T-cell (primary cell): ENCODE data around the gene ADAP1. TPM values are rescaled to one million over a fixed set of nuclear protein-coding genes. Genes with fewer than 3 reads are reported as not detected.

Experiments used
- ATAC-seq, 4 experiments: fragments of 200-7000 bp in 3 of 4; fragments of 150-1000 bp in 1 of 4; cut with Tn5 transposase; replicated peaks in 1 of 4; 1 replicate in 3 of 4; 2 replicates in 1 of 4; pipeline ENCODE4 v1.10.0; 2021; ENCODE audit warnings: moderate library complexity in 3 of 4, mild to moderate bottlenecking in 2 of 4, moderate number of reproducible peaks in 1 of 4
- CTCF ChIA-PET, 2 donors: fragments of 300-600 bp; sonication (Branson Sonifier 250); formaldehyde crosslinking; loops; one replicate each; lab custom pipeline; 2022; ENCODE audit warnings: antibody characterized with exemption in 2 of 2; lab: Charles Lee
- POLR2A ChIA-PET, 2 donors: fragments of 300-600 bp; sonication (Branson Sonifier 250); formaldehyde crosslinking; loops; one replicate each; lab custom pipeline; 2022; ENCODE audit warnings: antibody characterized with exemption in 2 of 2; lab: Charles Lee
- DNase-seq, 35 experiments: peaks; one replicate each; pipeline versions ENCODE4 v3.0.0 to v3.0.0-alpha.2; 2013 to 2023
- H3K27ac ChIP-seq: one replicate; pipeline ENCODE4 v1.5.1; 2013; ENCODE audit warnings: low read length
- H3K27me3 ChIP-seq, 2 experiments: replicated peaks in 1 of 2; 1 replicate in 1 of 2; 2 replicates in 1 of 2; pipeline versions ENCODE4 v1.6.1 to v1.7.0; 2013; ENCODE audit warnings: low read length in 1 of 2, mixed read lengths in 1 of 2; ENCODE audit not compliant: control insufficient read depth in 2 of 2, insufficient read depth in 2 of 2; ENCODE audit errors: extremely low read depth in 1 of 2
- H3K36me3 ChIP-seq, 2 donors: 1 replicate in 1 of 2; 2 replicates in 1 of 2; pipeline versions ENCODE4 v1.6.1 to v1.7.0; 2013; ENCODE audit warnings: low read length in 1 of 2; ENCODE audit not compliant: control insufficient read depth in 2 of 2, insufficient read depth in 1 of 2; ENCODE audit errors: extremely low read depth in 1 of 2
- H3K4me1 ChIP-seq, 2 experiments: 1 replicate in 1 of 2; 2 replicates in 1 of 2; pipeline versions ENCODE4 v1.6.1 to v1.7.0; 2013; ENCODE audit warnings: low read length in 2 of 2, mixed read lengths in 1 of 2; ENCODE audit not compliant: insufficient read depth in 2 of 2, control insufficient read depth in 1 of 2; ENCODE audit errors: extremely low read depth in 1 of 2
- H3K4me3 ChIP-seq, 2 donors: 1 replicate in 1 of 2; 2 replicates in 1 of 2; pipeline versions ENCODE4 v1.5.1 to v1.7.0; 2013; ENCODE audit warnings: mild to moderate bottlenecking in 2 of 2, low read length in 1 of 2, moderate library complexity in 1 of 2; ENCODE audit not compliant: control insufficient read depth in 1 of 2; ENCODE audit errors: extremely low read depth in 1 of 2
- H3K9me3 ChIP-seq: 2 replicates; pipeline ENCODE4 v1.7.0; 2013
- H3K27ac Mint-ChIP-seq, 2 donors: one replicate each; pipeline ENCODE4 v1.8.0; 2020 to 2021; ENCODE audit warnings: mild to moderate bottlenecking in 2 of 2, mixed read lengths in 2 of 2
- H3K27me3 Mint-ChIP-seq, 2 donors: one replicate each; pipeline ENCODE4 v1.8.0; 2021 to 2022; ENCODE audit warnings: mixed read lengths in 2 of 2
- H3K36me3 Mint-ChIP-seq: one replicate; pipeline ENCODE4 v1.8.0; 2021; ENCODE audit warnings: mixed read lengths
- H3K4me1 Mint-ChIP-seq, 3 donors: one replicate each; pipeline ENCODE4 v1.8.0; 2020 to 2022; ENCODE audit warnings: mixed read lengths in 3 of 3, mild to moderate bottlenecking in 1 of 3
- H3K4me3 Mint-ChIP-seq, 3 donors: one replicate each; pipeline ENCODE4 v1.8.0; 2020 to 2022; ENCODE audit warnings: mild to moderate bottlenecking in 3 of 3, mixed read lengths in 3 of 3, moderate library complexity in 3 of 3
- H3K9me3 Mint-ChIP-seq, 3 donors: one replicate each; pipeline ENCODE4 v1.8.0; 2020 to 2022; ENCODE audit warnings: mixed read lengths in 3 of 3
- WGBS: methylation state at CpG from one replicate; pipeline ENCODE4 v1.1.5; 2013; ENCODE audit warnings: missing lambda C conversion rate; ENCODE audit not compliant: insufficient coverage; 5-methylcytosine and 5-hydroxymethylcytosine counted together
- total RNA-seq, 35 experiments: library from RNA in 6 of 35; stranded (reverse) in 6 of 35; fragments of 120-200 nt in 1 of 35; gene quantifications; one replicate each; pipeline versions ENCODE4 v1.2.1 to v1.2.4 and lab custom pipeline; 2013 to 2026

ADAP1 gene
- total RNA-seq, 5 donors from 2014 or later (not counting 1 experiment from before 2014, with no cell fraction given), result 10.6 to 26.9 (median 23.5) TPM

DNA sequence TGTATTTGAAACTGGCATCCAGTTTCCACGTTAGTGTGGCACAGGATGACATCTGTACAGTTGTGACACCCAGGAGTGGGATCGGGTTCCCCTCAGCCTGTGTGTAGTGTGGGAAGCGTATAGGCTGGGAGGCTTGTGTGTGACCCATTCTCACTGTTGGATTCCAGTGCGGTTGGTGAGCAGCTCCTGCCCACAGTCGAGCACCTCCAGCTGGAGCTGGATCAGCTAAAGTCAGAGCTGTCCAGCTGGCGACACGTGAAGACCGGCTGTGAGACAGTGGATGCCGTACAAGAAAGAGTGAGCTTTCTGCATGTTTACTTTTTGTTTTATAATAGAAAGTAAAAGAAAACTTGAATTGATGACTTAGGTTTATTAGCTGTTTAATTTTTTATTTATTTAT is 96.8 kb downstream of the ADAP1 start:
- ATAC-seq (no peak), DNase-seq (no peak)
- WGBS, result 97% methylated on average over 7 of the region's 9 CpGs
- H3K27me3 ChIP-seq, result no peaks in the 10 kb centered on the region
- POLR2A ChIA-PET, result interaction anchor here in 1 of 2 donors (0.7 kb wide), 1 partner anchor 540 kb away, joined by 3 read pairs; no protein-coding TSS in a partner anchor
- H3K27ac ChIP-seq, result no peak overlapping the region
- no peak overlapping the region for H3K4me3 ChIP-seq
- H3K36me3 ChIP-seq, result peaks cover 40 to 84% of the 10 kb centered on the region in 2 donors
- Mint-ChIP-seq H3K27ac (no peak overlapping the region), H3K4me1 (no peaks in the 10 kb centered on the region), H3K4me3 (no peak overlapping the region), H3K27me3 (no peaks in the 10 kb centered on the region), H3K36me3 (peaks cover 65% of the 10 kb centered on the region), H3K9me3 (no peaks in the 10 kb centered on the region)
- CTCF ChIA-PET, result no interaction called here
- H3K9me3 ChIP-seq, result no peaks in the 10 kb centered on the region
- H3K4me1 ChIP-seq, result no peaks in the 10 kb centered on the region

DNA sequence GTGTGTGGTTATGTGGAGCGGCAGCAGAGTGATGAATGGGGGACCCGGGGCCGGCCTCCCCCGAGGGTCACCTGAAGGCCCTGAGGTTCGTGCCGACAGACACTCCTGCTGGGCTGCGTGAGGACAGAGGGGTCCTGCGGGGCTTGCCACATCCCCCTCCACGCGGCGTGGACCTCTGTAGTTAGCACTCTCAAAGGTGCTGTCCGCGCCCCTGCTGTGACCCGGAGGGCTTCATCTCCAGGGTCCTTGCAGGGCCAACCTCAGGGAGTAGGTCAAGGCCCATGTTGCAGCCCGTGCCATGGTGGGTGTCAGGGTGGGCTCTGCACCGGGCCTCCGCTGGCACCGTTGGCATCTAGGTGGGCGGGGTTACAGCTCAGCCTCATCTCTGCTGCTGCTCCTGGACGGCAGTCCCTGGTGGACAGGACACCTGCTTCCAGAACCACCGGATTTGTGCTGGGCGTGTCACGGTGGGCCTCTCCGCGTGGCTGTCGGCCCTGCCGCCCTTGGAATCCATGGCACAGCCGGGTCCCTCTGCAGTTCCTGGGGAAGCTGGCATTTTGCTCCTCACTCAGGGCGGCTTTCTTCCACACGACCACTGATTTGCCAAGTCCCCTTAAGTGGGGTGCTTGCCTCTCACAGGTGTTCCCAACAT is 97.9 kb downstream of the ADAP1 start:
- POLR2A ChIA-PET, result no interaction called here
- no peaks in the 10 kb centered on the region for H3K4me1 Mint-ChIP-seq
- DNase-seq (no peak), ATAC-seq (no peak)
- Histone ChIP-seq H3K4me3 (no peak overlapping the region), H3K4me1 (no peaks in the 10 kb centered on the region), H3K27me3 (no peaks in the 10 kb centered on the region), H3K9me3 (no peaks in the 10 kb centered on the region), H3K27ac (no peak overlapping the region), H3K36me3 (peaks cover 40 to 83% of the 10 kb centered on the region in 2 donors)
- H3K4me3 Mint-ChIP-seq, result no peak overlapping the region
- 94% methylated on average over 29 of the region's 30 CpGs for WGBS
- CTCF ChIA-PET, result no interaction called here
- no peaks in the 10 kb centered on the region for H3K27me3 Mint-ChIP-seq
- no peak overlapping the region for H3K27ac Mint-ChIP-seq
- no peaks in the 10 kb centered on the region for H3K9me3 Mint-ChIP-seq
- peaks cover 58% of the 10 kb centered on the region for H3K36me3 Mint-ChIP-seq

DNA sequence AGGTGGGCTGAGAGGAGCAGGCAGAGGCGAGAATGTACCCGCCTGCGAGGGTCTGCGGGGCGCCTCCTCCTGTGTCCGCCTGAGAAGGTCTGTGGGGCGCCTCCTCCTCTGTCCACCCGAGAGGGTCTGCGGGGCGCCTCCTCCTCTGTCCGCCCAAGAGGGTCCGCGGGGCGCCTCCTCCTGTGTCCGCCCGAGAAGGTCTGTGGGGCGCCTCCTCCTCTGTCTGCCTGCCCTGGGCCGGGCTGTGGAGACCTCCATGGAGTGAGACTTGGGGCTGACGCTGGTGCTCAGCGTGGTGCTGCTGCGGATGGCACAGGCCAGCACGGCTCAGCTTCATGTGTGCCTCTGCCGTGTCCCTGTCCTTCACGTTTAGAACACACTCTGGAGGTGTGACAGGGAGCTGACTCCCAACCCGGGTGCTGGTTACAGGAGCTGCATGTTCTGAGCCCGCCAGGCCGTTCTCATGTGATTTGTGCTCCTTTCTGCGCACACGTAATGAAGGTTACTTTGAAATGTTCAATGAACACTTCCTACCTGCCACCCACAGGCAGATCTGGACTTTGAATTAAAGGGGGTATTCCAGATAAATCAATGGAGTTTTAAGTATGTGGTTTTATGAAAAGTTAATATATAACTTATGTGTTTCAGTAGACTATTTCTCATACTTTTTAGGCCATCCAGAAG is 98.7 kb downstream of the ADAP1 start:
- ATAC-seq (no peak), DNase-seq (no peak)
- Histone ChIP-seq H3K27me3 (no peaks in the 10 kb centered on the region), H3K4me3 (no peak overlapping the region), H3K27ac (no peak overlapping the region), H3K9me3 (no peaks in the 10 kb centered on the region), H3K36me3 (peaks cover 35 to 81% of the 10 kb centered on the region in 2 donors), H3K4me1 (no peaks in the 10 kb centered on the region)
- no peaks in the 10 kb centered on the region for H3K27me3 Mint-ChIP-seq
- H3K4me3 Mint-ChIP-seq, result no peak overlapping the region
- no peak overlapping the region for H3K27ac Mint-ChIP-seq
- ChIA-PET CTCF (no interaction called here), POLR2A (no interaction called here)
- H3K9me3 Mint-ChIP-seq, result no peaks in the 10 kb centered on the region
- no peaks in the 10 kb centered on the region for H3K4me1 Mint-ChIP-seq
- over 99% methylated on average over 17 of the region's 29 CpGs for WGBS
- peaks cover 53% of the 10 kb centered on the region for H3K36me3 Mint-ChIP-seq

DNA sequence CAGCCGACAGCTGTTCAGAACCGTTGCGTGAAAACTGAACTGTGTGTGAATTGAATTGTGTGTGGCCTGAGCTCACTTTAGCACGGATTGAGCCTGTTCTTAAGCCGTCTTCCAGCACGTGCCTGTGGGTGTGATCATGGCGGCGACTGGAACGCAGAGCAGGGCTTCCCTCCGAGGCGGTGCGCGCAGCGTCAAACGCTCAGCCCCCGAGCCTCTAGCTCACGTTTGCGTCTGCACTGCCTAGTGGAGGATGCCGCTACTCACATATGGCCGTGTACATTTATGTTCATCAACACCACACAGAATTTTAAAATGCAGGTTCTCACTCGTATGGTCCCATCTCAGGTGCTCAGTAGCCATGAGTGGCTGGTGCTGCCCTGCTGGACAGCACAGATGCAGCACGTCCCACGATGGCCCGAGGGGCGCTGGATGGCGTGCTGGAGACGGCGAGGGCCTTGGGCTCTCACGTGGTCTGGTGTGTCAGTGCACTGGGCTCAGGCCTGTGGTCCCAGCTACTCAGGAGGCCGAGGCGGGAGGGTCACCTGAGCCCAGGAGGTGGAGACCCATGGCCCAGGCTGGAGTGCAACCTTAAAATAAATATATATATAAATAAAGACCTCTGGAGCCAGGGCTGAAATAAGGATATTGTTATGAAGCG is 100.2 kb downstream of the ADAP1 start:
- no peak overlapping the region for H3K27ac Mint-ChIP-seq
- H3K27ac ChIP-seq, result no peak overlapping the region
- peaks cover 28 to 75% of the 10 kb centered on the region in 2 donors for H3K36me3 ChIP-seq
- H3K4me3 Mint-ChIP-seq, result no peak overlapping the region
- DNase-seq, result no peak
- CTCF ChIA-PET, result no interaction called here
- peaks cover 0 to 3% (median 0%) of the 10 kb centered on the region in 3 donors for H3K4me1 Mint-ChIP-seq
- ATAC-seq, result no peak
- H3K9me3 ChIP-seq, result no peaks in the 10 kb centered on the region
- no peaks in the 10 kb centered on the region for H3K4me1 ChIP-seq
- WGBS, result 94% methylated on average over 24 of the region's 32 CpGs
- POLR2A ChIA-PET, result no interaction called here
- peaks cover 46% of the 10 kb centered on the region for H3K36me3 Mint-ChIP-seq
- no peak overlapping the region for H3K4me3 ChIP-seq
- no peaks in the 10 kb centered on the region for H3K27me3 Mint-ChIP-seq
- H3K9me3 Mint-ChIP-seq, result no peaks in the 10 kb centered on the region
- no peaks in the 10 kb centered on the region for H3K27me3 ChIP-seq

DNA sequence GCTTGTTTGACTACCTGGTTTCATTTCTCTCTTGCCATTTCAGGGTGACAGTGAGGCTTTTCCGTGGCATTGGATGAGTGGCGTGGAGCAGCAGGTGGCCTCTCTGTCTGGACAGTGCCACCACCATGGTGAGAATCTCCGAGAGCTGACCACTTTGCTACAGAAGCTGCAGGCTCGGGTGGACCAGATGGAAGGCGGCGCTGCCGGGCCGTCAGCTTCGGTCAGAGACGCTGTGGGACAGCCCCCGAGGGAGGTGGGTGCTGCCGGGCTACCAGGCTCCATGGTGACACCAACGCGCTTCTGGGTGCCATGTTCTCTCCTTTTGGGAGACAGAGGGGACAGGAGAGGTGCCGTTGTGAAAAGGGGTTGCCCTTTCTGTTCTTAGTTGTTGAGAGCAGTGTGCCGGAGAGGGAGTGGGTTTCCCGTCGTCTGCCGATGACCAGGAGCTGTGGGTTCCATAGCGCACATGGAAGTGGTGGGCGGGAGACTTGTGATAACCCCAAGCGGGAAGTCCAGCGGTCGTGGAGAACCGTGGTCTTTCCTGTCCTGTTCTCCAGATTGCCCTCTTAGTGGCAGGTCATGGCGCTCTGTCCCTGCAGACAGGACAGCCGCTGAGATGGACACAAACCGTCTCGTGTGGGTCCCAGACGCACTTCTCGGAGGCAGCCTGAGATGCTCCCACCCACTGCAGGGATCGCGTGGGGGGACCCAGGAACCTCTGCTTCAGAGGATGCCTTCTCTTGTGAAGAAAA is 100.9 kb downstream of the ADAP1 start:
- peaks cover 48% of the 10 kb centered on the region for H3K36me3 Mint-ChIP-seq
- Histone ChIP-seq H3K27me3 (no peaks in the 10 kb centered on the region), H3K36me3 (peaks cover 28 to 75% of the 10 kb centered on the region in 2 donors), H3K4me3 (no peak overlapping the region), H3K4me1 (no peaks in the 10 kb centered on the region), H3K9me3 (no peaks in the 10 kb centered on the region), H3K27ac (no peak overlapping the region)
- no peaks in the 10 kb centered on the region for H3K27me3 Mint-ChIP-seq
- no peak overlapping the region for H3K27ac Mint-ChIP-seq
- WGBS, result 89% methylated on average over 33 of the region's 33 CpGs
- H3K9me3 Mint-ChIP-seq, result no peaks in the 10 kb centered on the region
- DNase-seq (no peak), ATAC-seq (no peak)
- CTCF ChIA-PET, result no interaction called here
- POLR2A ChIA-PET, result no interaction called here
- H3K4me1 Mint-ChIP-seq, result peaks cover 0 to 3% (median 0%) of the 10 kb centered on the region in 3 donors
- H3K4me3 Mint-ChIP-seq, result no peak overlapping the region

DNA sequence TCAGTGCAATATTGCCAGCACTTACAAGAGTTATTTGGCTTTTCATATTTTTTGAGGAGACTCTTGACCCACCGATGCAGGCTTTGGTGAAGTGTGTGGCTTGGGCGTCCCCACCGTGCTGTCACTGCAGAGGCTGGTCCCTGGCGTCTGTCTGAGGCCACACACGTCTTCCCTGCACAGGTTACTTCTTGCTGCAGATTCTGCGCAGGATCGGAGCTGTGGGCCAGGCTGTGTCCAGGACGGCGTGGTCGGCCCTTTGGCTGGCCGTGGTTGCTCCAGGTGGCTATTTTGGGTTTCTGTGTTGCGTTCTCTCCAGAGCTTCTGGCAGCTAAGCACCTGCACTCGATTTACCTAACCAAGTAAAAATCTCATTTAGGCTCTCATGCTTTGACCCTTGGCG is 103.3 kb downstream of the ADAP1 start:
- H3K36me3 Mint-ChIP-seq, result peaks cover 40% of the 10 kb centered on the region
- no peak overlapping the region for H3K4me3 Mint-ChIP-seq
- ChIA-PET CTCF (no interaction called here), POLR2A (interaction anchor here in 1 of 2 donors (0.6 kb wide), 1 partner anchor 78 kb away, joined by 5 read pairs; no protein-coding TSS in a partner anchor)
- ATAC-seq, result no peak
- 91% methylated on average over 13 of the region's 14 CpGs for WGBS
- no peaks in the 10 kb centered on the region for H3K27me3 Mint-ChIP-seq
- DNase-seq, result no peak
- no peak overlapping the region for H3K27ac ChIP-seq
- no peaks in the 10 kb centered on the region for H3K27me3 ChIP-seq
- H3K4me1 Mint-ChIP-seq, result peaks cover 0 to 3% (median 0%) of the 10 kb centered on the region in 3 donors
- no peaks in the 10 kb centered on the region for H3K4me1 ChIP-seq
- peaks cover 18 to 63% of the 10 kb centered on the region in 2 donors for H3K36me3 ChIP-seq
- H3K9me3 Mint-ChIP-seq, result no peaks in the 10 kb centered on the region
- no peak overlapping the region for H3K4me3 ChIP-seq
- H3K9me3 ChIP-seq, result no peaks in the 10 kb centered on the region
- no peak overlapping the region for H3K27ac Mint-ChIP-seq
